Esophagus squamous epithelium (tissue), 5 donors: Measurements from ENCODE around the gene UTP4. TPM values are rescaled to one million over a fixed set of nuclear protein-coding genes. Genes with fewer than 3 reads are reported as not detected.

Experiments
- DNase-seq: peaks from one replicate; lab custom pipeline; 2025; lab: John Stamatoyannopoulos, UW
- H3K27ac ChIP-seq, 4 donors: fragments of 200-600 bp; sonication (generic); one replicate each; pipeline ENCODE4 v1.5.1; 2016 to 2019; ENCODE audit warnings: mild to moderate bottlenecking in 1 of 4
- H3K27me3 ChIP-seq, 4 donors: fragments of 200-600 bp; sonication (generic); 1 replicate in 3 of 4; 2 replicates in 1 of 4; pipeline versions ENCODE4 v1.5.1 to v1.6.0; 2017 to 2021; ENCODE audit warnings: antibody characterized with exemption in 1 of 4
- H3K36me3 ChIP-seq, 3 donors: fragments of 200-600 bp; sonication (generic); one replicate each; pipeline ENCODE4 v1.5.1; 2016 to 2019
- H3K4me1 ChIP-seq, 3 donors: fragments of 200-600 bp; sonication (generic); one replicate each; pipeline ENCODE4 v1.5.1; 2017 to 2019
- H3K4me3 ChIP-seq, 4 donors: fragments of 200-600 bp; sonication (generic); 1 replicate in 3 of 4; 2 replicates in 1 of 4; pipeline ENCODE4 v1.5.1; 2016 to 2019; ENCODE audit warnings: mild to moderate bottlenecking in 2 of 4, moderate library complexity in 1 of 4
- H3K9me3 ChIP-seq, 3 donors: fragments of 200-600 bp; sonication (generic); one replicate each; pipeline ENCODE4 v1.5.1; 2016 to 2019
- POLR2A ChIP-seq, 4 donors: fragments of 450-650 bp; IDR thresholded peaks; one replicate each; pipeline ENCODE4 v1.6.1; 2017; ENCODE audit warnings: antibody characterized with exemption in 4 of 4, mild to moderate bottlenecking in 4 of 4, moderate library complexity in 3 of 4
- WGBS, 2 donors: methylation state at CpG; one replicate each; pipeline ENCODE4 v1.1.5; 2018; 5-methylcytosine and 5-hydroxymethylcytosine counted together
- intact Hi-C: fragments of 100-400 bp; cut with DNase I; formaldehyde crosslinking; loops from one replicate; pipeline ENCODE4 v1.15.0; 2022
- total RNA-seq, 4 donors: library from RNA; depleted of rRNA; stranded (reverse); fragments of >200 nt; gene quantifications; one replicate each; pipeline ENCODE4 v1.1.0, GENCODE V29; 2016
- TF ChIP-seq, protein P1 (sequence below), 6 experiments: fragments of 450-650 bp in 4 of 6; fragments of 200-600 bp in 2 of 6; sonication (generic) in 2 of 6; IDR thresholded peaks; one replicate each; pipeline ENCODE4 v1.5.1; 2016 to 2019; ENCODE audit warnings: antibody characterized with exemption in 6 of 6, mild to moderate bottlenecking in 4 of 6, moderate library complexity in 4 of 6
- donor health status: DM: yes; HTN: yes; CAD: no.

UTP4 gene
- total RNA-seq, 4 donors from 2014 or later: 18.3 to 42.2 (median 28.6) TPM

DNA sequence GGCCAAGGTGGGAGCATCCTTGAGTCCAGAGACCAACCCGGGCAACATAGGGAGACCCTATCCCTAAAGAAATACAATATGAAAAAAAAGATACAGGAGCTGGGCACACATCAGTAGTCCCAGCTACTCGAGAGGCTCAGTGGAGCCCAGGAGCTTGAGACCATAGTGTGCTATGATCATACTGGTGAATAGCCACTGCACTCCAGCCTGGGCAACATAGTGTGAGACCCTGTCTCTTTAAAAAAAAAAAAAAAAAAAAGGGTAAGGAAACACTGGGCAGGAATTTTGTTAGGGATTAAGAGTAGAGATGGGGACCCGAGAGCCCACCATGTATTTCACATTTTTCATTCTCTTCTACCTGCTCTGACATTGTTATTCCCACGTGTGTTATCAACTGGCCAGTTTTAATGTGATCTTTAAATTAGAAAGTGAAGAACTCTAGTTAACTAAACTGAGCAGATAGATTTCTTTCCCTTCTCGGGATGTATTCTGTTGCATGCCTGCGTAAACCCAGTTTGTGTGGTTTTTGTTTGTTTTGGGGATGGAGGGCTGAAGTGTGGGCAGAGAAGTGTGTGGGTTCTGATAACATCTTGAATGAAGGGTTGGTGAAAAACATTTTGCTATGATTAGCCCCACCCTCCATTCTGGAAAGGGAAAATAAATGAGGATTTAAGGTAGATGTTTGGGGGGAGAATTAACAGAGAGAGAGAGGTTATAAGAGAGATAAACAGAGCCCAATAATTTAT lies 37.3 kb downstream of the UTP4 start:
- Histone ChIP-seq H3K4me3 (no peak overlapping the region), H3K27ac (peak overlapping the region in 3 of 4 donors; percentile 82 to 90 (median 84)), H3K27me3 (no peaks in the 10 kb centered on the region), H3K36me3 (peaks cover 0 to 50% (median 8%) of the 10 kb centered on the region in 3 donors), H3K4me1 (peaks cover 9 to 52% (median 20%) of the 10 kb centered on the region in 3 donors), H3K9me3 (no peaks in the 10 kb centered on the region)
- DNase-seq: no peak
- intact Hi-C loops: no loop called here
- TF ChIP-seq, protein P1, sequence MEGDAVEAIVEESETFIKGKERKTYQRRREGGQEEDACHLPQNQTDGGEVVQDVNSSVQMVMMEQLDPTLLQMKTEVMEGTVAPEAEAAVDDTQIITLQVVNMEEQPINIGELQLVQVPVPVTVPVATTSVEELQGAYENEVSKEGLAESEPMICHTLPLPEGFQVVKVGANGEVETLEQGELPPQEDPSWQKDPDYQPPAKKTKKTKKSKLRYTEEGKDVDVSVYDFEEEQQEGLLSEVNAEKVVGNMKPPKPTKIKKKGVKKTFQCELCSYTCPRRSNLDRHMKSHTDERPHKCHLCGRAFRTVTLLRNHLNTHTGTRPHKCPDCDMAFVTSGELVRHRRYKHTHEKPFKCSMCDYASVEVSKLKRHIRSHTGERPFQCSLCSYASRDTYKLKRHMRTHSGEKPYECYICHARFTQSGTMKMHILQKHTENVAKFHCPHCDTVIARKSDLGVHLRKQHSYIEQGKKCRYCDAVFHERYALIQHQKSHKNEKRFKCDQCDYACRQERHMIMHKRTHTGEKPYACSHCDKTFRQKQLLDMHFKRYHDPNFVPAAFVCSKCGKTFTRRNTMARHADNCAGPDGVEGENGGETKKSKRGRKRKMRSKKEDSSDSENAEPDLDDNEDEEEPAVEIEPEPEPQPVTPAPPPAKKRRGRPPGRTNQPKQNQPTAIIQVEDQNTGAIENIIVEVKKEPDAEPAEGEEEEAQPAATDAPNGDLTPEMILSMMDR (IDR thresholded peaks at IDR 0.05): no peak
- no peak for TF ChIP-seq POLR2A (IDR thresholded peaks at IDR 0.05)
- 82 to 84% methylated on average over 6 of the region's 6 CpGs for WGBS, 2 donors

DNA sequence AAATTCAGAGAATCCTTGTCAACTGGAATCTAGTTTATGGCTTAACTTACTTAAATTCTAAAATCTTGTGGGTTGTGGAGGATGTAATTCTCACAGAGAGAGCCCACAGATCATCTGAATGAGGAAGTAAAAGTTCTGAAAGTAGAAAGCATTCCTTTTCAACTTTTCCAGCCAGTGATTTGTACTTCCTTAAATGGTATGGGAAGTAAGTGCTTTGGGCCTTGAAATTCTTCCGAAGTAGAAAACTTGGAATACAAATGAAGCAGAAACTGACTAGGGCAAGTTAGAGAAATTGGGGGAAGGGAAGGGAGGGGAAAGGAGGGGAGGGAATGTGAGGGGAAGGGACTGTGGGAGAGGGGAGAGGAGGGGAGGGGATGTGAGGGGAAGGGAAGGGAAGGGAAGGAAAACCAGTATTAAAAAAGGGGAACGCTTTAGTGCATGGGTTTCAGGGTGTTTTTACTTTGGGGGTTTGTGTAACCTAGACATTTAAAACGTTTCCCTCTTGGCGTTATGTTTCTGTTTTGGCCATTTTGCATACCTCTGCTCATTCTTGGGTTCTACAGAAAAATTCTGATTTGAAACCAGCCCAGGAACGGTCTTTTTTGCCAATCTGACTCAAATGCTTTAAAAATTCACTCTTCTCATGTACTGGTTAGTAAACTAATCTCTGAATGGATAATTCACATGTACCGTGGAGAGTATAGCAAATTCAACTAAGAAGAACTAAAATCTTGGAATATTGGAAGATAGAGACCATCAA lies 39.1 kb downstream of the UTP4 start:
- TF ChIP-seq, protein P1 (IDR thresholded peaks at IDR 0.05): no peak
- TF ChIP-seq POLR2A (IDR thresholded peaks at IDR 0.05): no peak

DNA sequence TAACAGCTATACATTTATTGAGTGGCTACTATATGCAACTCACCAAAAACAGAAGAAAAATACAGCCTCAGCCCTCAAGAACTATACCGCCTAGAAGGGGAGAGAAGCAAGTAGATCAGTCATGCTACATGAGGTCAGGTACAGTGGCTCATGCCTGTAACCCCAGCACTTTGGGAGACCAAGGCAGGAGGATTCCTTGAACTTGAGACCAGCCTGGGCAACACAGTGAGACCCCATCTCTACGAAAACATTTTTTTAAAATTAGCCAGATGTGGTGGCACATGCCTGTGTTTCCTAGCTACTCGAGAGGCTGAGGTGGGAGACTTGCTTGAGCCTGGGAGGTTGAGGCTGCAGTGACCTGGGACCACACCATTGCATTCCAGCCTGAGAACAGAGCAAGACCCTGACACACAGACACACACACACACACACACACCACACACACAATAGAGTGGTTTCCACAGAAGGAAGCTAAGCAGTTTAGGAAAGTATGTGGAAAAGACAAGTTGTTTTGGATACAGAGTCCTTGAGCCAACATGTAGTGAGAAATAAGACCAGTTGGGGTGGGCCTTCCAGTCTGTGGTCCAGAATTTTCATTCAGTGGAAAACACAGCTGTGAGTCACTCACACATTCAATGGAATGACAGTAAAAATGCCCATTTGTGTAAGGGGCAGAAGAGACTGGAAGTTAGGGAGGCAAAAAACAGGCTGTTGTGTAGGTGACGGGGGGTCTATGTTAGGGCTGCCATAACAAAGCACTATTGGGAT lies 43.8 kb downstream of the UTP4 start:
- Histone ChIP-seq H3K4me1 (peaks cover 25 to 77% (median 36%) of the 10 kb centered on the region in 3 donors), H3K36me3 (no peaks in the 10 kb centered on the region), H3K27me3 (no peaks in the 10 kb centered on the region), H3K27ac (peak overlapping the region in 3 of 4 donors; percentile 41 to 61 (median 46)), H3K9me3 (no peaks in the 10 kb centered on the region), H3K4me3 (no peak overlapping the region)
- TF ChIP-seq, protein P1 (IDR thresholded peaks at IDR 0.05): no peak
- intact Hi-C loops: no loop called here
- 89% methylated on average over 3 to 4 of the region's 4 CpGs for WGBS, 2 donors
- DNase-seq: no peak

More for the DNA sequence above, 39.1 kb downstream of the UTP4 start:
- no peaks in the 10 kb centered on the region for H3K9me3 ChIP-seq
- H3K36me3 ChIP-seq: peaks cover 0 to 32% (median 0%) of the 10 kb centered on the region in 3 donors
- no peak for DNase-seq
- intact Hi-C loops: no loop called here
- 45 to 50% methylated on average over 6 of the region's 6 CpGs for WGBS, 2 donors
- no peaks in the 10 kb centered on the region for H3K27me3 ChIP-seq
- peaks cover 9 to 50% (median 21%) of the 10 kb centered on the region in 3 donors for H3K4me1 ChIP-seq
- H3K27ac ChIP-seq: peak overlapping the region; percentile 76 to 90 (median 83)
- H3K4me3 ChIP-seq: no peak overlapping the region

DNA sequence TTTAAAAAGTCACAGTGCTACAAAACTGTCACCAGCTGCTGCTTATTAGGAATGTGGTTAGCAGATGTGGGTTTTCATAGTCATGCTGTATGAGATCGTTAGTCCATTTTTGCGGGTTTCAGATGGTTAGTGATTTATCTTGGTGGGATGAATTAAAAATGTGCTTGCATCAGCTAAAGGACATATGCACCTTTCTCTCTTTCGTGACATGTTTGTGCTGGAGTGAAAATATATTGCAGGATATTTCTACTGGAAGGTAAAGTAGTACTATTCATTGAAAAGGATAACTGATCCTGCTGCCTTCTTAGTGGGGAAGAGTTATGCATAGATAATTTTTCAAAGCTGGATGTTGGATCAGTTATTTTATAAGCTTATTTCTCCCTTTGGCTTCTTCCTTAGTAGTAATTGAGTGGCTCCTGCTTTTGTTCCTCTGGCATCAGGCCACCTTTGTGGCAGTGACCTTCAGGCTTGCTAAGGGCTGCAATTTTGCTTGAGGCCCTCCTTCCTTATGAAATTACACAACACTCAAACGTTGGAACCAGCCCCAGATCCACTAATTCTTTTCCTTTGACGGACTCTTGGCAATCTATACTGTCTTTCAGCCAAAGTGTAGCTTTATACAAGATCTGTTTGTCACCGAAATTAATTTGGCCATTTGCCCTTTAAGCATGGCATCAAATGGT lies 47.0 kb downstream of the UTP4 start:
- H3K4me1 ChIP-seq: peaks cover 21 to 73% (median 36%) of the 10 kb centered on the region in 3 donors
- peak overlapping the region; percentile 41 to 81 (median 60) for H3K27ac ChIP-seq
- no peaks in the 10 kb centered on the region for H3K9me3 ChIP-seq
- no peak overlapping the region for H3K4me3 ChIP-seq
- intact Hi-C loops: no loop called here
- TF ChIP-seq POLR2A (IDR thresholded peaks at IDR 0.05): no peak
- TF ChIP-seq, protein P1 (IDR thresholded peaks at IDR 0.05): no peak
- no peaks in the 10 kb centered on the region for H3K27me3 ChIP-seq
- no peak for DNase-seq
- no peaks in the 10 kb centered on the region for H3K36me3 ChIP-seq
- 8 to 11% methylated on average over 6 of the region's 6 CpGs for WGBS, 2 donors
